ENCODE results near the gene WDR88. TPM values are rescaled to one million over a fixed set of nuclear protein-coding genes. Genes with fewer than 3 reads are reported as not detected.

Gene WDR88
- total and polyA plus RNA-seq, 10 of the 15 experiments (the other 5 are each of a cell fraction or from before 2014, with no cell fraction given): 0.19 to 0.34 TPM; not detected in 8

DNA sequence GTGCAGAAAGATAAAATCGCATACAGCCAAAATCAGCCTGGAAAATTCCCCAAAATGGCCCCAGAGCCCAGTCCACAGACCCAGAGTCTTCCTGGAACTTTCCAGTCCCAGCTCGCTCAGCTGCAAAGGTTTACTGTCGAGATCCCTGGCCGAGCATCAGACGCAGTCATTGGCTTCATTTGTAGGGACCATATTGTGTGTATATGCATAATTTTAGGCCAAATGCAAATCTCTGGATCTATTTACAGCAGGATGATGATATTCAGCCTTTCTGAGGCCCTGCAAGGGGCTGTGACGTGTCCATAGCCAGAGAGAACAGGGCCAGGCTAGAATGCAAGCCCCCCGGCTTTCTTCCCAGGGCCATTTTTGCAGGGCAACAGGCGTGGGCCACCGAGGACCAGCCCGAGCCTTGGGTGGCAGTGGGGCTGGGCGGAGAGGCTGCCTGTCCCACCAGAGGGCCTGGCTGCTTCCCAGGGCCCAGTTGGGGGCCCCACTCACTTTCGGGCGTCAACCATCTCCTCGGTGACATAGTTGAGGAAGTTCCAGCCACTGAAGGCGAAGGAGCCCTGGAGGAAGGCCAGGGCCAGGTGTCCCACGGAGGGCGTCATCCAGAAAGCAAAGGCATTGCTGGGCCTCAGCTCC, 80.0 kb downstream of the WDR88 start:
- TF ChIP-seq SRF (IDR thresholded peaks at IDR 0.05; ENCODE audit: low read depth in 2 of 2, low read length in 2 of 2) (no peak), ZNF217 (IDR thresholded peaks at IDR 0.05) (no peak), SUZ12 (IDR thresholded peaks at IDR 0.05; ENCODE audit: unreplicated experiment) (no peak), SIN3A (IDR thresholded peaks at IDR 0.05; ENCODE audit: low read depth, low read length) (no peak), PAX5 (IDR thresholded peaks at IDR 0.05; ENCODE audit: borderline replicate concordance, low read depth, low read length) (no peak)

DNA sequence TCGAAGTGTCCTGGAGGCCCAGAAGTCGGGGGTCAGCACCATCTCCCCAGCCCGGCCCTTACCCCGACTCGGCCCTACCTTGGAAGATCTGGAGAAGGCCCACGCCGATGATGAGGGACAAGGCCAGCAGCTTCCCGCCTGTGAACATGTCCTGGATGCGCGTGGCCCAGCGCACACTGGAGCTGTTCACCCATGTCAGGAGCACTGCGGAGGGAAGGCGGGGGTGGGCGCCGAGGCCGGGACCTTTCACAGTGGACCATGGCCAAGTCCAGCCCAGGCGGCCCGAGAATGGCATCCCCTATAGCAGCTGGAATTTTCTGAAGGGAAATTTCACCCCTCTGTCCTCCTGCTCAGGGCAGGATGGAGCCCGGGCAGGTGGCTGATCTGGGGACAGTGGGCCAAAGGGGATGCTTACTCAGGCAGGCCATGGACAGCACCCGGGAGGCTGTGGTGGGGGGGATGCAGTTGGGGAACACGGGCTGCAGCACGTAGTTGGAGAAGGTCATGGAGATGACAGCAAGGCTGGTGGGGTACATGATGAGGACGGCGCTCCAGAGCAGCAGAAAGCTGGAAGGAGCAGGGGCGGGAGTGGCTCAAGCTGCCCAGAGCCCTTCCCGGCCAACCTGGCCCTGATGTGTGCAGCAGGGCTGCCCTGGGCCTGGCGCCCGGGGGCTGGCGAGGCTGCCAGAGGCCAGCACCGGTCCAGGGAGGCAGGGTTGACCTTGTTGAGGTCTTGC, 80.7 kb downstream of the WDR88 start:
- CTCF ChIA-PET: interaction anchor here (0.5 kb wide), 1 partner anchor 598 kb away, joined by 3 read pairs; no protein-coding TSS in a partner anchor
- no peaks in the 10 kb centered on the region for H3K36me3 ChIP-seq (ENCODE audit: control insufficient read depth in 2 of 2, insufficient read depth in 2 of 2, low read length in 1 of 2)
- DNase-seq (ENCODE audit: low read depth, low spot score): no peak
- H3K27me3 ChIP-seq (replicated peaks in 1 of 2; ENCODE audit: control insufficient read depth in 2 of 2, insufficient read depth in 2 of 2, low read length in 1 of 2): no peaks in the 10 kb centered on the region
- WGBS (ENCODE audit: insufficient coverage, insufficient replicate concordance, low lambda C conversion rate, missing lambda C conversion rate): 37% methylated on average over 30 of the region's 30 CpGs
- SMC1A ChIA-PET (ENCODE audit: uncharacterized antibody, unreplicated experiment): interaction anchor here (1.5 kb wide), 1 partner anchor 28 kb away, joined by 4 read pairs; no protein-coding TSS in a partner anchor
- no peak overlapping the region for H3K27ac ChIP-seq (ENCODE audit: control insufficient read depth, insufficient read depth)
- H3K4me3 ChIP-seq: no peak overlapping the region
- H3K79me2 ChIP-seq (ENCODE audit: control insufficient read depth, insufficient read depth, low read length): no peaks in the 10 kb centered on the region
- RAD21 ChIA-PET (ENCODE audit: unreplicated experiment): no interaction called here
- H3K4me1 ChIP-seq (ENCODE audit: control insufficient read depth, insufficient read depth, low read length): no peaks in the 10 kb centered on the region
- intact Hi-C loops (cut with micrococcal nuclease; ENCODE audit: unreplicated experiment): no loop called here
- POLR2A ChIA-PET: no interaction called here
- no peaks in the 10 kb centered on the region for H3K9me3 ChIP-seq (replicated peaks; ENCODE audit: control insufficient read depth, insufficient read depth, low read length)
- no peak for FAIRE-seq
- no peak overlapping the region for H2AFZ ChIP-seq (ENCODE audit: control insufficient read depth, low read depth, low read length)
- H4K20me1 ChIP-seq (ENCODE audit: control insufficient read depth, insufficient read depth): no peaks in the 10 kb centered on the region
- ATAC-seq: no peak
- no peak overlapping the region for H3K9ac ChIP-seq (ENCODE audit: control insufficient read depth, insufficient read depth, low read length)
- in situ Hi-C loops (cut with MboI): no loop called here
- no peak overlapping the region for H3K4me2 ChIP-seq (ENCODE audit: control insufficient read depth, insufficient read depth)
- BruUV-seq (replicated peaks): no TSS peak
- TF ChIP-seq ZNF217 (IDR thresholded peaks at IDR 0.05): no peak
- TF ChIP-seq, protein P1, sequence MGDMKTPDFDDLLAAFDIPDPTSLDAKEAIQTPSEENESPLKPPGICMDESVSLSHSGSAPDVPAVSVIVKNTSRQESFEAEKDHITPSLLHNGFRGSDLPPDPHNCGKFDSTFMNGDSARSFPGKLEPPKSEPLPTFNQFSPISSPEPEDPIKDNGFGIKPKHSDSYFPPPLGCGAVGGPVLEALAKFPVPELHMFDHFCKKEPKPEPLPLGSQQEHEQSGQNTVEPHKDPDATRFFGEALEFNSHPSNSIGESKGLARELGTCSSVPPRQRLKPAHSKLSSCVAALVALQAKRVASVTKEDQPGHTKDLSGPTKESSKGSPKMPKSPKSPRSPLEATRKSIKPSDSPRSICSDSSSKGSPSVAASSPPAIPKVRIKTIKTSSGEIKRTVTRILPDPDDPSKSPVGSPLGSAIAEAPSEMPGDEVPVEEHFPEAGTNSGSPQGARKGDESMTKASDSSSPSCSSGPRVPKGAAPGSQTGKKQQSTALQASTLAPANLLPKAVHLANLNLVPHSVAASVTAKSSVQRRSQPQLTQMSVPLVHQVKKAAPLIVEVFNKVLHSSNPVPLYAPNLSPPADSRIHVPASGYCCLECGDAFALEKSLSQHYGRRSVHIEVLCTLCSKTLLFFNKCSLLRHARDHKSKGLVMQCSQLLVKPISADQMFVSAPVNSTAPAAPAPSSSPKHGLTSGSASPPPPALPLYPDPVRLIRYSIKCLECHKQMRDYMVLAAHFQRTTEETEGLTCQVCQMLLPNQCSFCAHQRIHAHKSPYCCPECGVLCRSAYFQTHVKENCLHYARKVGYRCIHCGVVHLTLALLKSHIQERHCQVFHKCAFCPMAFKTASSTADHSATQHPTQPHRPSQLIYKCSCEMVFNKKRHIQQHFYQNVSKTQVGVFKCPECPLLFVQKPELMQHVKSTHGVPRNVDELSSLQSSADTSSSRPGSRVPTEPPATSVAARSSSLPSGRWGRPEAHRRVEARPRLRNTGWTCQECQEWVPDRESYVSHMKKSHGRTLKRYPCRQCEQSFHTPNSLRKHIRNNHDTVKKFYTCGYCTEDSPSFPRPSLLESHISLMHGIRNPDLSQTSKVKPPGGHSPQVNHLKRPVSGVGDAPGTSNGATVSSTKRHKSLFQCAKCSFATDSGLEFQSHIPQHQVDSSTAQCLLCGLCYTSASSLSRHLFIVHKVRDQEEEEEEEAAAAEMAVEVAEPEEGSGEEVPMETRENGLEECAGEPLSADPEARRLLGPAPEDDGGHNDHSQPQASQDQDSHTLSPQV (IDR thresholded peaks at IDR 0.05): no peak
- TF ChIP-seq, protein P2, sequence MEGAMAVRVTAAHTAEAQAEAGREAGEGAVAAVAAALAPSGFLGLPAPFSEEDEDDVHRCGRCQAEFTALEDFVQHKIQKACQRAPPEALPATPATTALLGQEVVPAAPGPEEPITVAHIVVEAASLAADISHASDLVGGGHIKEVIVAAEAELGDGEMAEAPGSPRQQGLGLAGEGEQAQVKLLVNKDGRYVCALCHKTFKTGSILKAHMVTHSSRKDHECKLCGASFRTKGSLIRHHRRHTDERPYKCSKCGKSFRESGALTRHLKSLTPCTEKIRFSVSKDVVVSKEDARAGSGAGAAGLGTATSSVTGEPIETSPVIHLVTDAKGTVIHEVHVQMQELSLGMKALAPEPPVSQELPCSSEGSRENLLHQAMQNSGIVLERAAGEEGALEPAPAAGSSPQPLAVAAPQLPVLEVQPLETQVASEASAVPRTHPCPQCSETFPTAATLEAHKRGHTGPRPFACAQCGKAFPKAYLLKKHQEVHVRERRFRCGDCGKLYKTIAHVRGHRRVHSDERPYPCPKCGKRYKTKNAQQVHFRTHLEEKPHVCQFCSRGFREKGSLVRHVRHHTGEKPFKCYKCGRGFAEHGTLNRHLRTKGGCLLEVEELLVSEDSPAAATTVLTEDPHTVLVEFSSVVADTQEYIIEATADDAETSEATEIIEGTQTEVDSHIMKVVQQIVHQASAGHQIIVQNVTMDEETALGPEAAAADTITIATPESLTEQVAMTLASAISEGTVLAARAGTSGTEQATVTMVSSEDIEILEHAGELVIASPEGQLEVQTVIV (IDR thresholded peaks at IDR 0.05; ENCODE audit: borderline replicate concordance, partially characterized antibody): no peak

More for the DNA sequence above, 80.0 kb downstream of the WDR88 start:
- no peaks in the 10 kb centered on the region for H3K36me3 ChIP-seq (ENCODE audit: control insufficient read depth in 2 of 2, insufficient read depth in 2 of 2, low read length in 1 of 2)
- intact Hi-C loops (cut with micrococcal nuclease; ENCODE audit: unreplicated experiment) (no loop called here), in situ Hi-C loops (cut with MboI) (no loop called here)
- WGBS (ENCODE audit: insufficient coverage, insufficient replicate concordance, low lambda C conversion rate, missing lambda C conversion rate): 15% methylated on average over 17 of the region's 17 CpGs
- ATAC-seq: no peak
- no TSS peak for BruUV-seq (replicated peaks)
- H2AFZ ChIP-seq (ENCODE audit: control insufficient read depth, low read depth, low read length): no peak overlapping the region
- no peak overlapping the region for H3K4me2 ChIP-seq (ENCODE audit: control insufficient read depth, insufficient read depth)
- no peak for DNase-seq (ENCODE audit: low read depth, low spot score)
- ChIA-PET RAD21 (ENCODE audit: unreplicated experiment) (no interaction called here), SMC1A (ENCODE audit: uncharacterized antibody, unreplicated experiment) (interaction anchor here (1.5 kb wide), 1 partner anchor 28 kb away, joined by 4 read pairs; no protein-coding TSS in a partner anchor), POLR2A (no interaction called here), CTCF (no interaction called here)
- no peaks in the 10 kb centered on the region for H3K4me1 ChIP-seq (ENCODE audit: control insufficient read depth, insufficient read depth, low read length)
- H3K4me3 ChIP-seq: no peak overlapping the region
- no peak for FAIRE-seq
- H3K27ac ChIP-seq (ENCODE audit: control insufficient read depth, insufficient read depth): no peak overlapping the region
- H4K20me1 ChIP-seq (ENCODE audit: control insufficient read depth, insufficient read depth): no peaks in the 10 kb centered on the region
- H3K79me2 ChIP-seq (ENCODE audit: control insufficient read depth, insufficient read depth, low read length): no peaks in the 10 kb centered on the region
- no peaks in the 10 kb centered on the region for H3K27me3 ChIP-seq (replicated peaks in 1 of 2; ENCODE audit: control insufficient read depth in 2 of 2, insufficient read depth in 2 of 2, low read length in 1 of 2)
- no peak overlapping the region for H3K9ac ChIP-seq (ENCODE audit: control insufficient read depth, insufficient read depth, low read length)
- H3K9me3 ChIP-seq (replicated peaks; ENCODE audit: control insufficient read depth, insufficient read depth, low read length): no peaks in the 10 kb centered on the region

All from GM12878 (cell line).